ENCODE measurements around the gene LDLRAD3.

LDLRAD3 gene

DNA sequence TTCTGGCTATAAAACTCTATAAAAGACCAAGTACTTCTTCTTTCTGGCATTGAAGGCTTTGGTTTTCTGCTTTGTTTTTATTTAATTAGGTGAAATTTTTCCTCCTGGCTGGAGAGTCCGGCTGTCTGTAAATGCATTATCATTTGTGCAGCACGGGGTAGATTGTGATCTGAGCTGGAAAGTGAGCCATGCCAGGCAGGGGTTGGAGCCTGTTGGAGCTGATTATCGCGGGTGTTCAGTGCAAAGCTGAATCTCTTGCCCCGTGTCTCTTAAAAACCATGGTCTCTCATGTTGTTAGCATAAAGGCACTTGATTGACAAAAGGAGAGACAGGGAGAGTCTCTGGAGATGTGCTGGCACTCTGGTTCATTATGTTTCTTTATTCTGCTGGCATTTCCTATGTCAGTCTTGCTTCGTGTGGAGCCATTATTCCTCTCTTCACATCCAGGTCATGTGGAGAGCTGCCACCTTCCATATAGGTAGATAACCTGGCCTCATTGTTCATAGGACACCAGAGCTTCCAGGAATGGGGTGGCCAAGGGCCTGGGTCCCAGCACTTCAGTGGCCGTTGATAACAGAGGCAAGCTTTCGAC lies 75.2 kb downstream of the LDLRAD3 start:
- Histone ChIP-seq H3K27ac (ENCODE audit: low read depth, low read length, severe bottlenecking) (no peak overlapping the region), H3K36me3 (ENCODE audit: control insufficient read depth, insufficient read depth, low read length) (peaks cover 7% of the 10 kb centered on the region), H3K9me3 (ENCODE audit: control insufficient read depth, low read length) (no peaks in the 10 kb centered on the region), H3K4me1 (ENCODE audit: control insufficient read depth, insufficient read depth, low read length, poor library complexity, severe bottlenecking) (peaks cover 15% of the 10 kb centered on the region), H3K4me3 (ENCODE audit: extremely low read depth, insufficient read depth, low read length, poor library complexity, severe bottlenecking) (no peak overlapping the region)
- WGBS, 2 experiments (ENCODE audit: insufficient coverage in 2 of 2): 76 to 81% methylated on average over 6 to 8 of the region's 8 CpGs

DNA sequence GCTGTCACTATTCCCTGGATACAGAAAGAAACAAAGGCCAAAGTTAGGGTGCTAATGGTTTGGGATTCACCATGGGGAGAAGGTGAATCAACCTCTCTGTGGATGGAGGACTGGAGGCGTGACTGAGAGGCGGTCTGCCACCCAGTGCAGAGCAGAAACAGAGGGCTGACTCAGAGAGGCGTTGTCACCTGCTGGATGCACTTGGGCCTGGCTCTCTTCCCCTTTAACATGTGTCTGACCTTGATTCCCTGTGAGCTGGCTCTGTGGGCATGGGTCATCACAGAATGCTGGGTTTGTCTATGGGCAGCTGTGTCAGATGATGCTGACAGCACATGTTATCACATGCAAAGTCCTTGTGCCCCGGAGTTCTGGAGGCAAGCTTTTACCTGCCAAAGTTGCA lies 75.9 kb downstream of the LDLRAD3 start:
- H3K9me3 ChIP-seq (ENCODE audit: control insufficient read depth, low read length): no peaks in the 10 kb centered on the region
- H3K27ac ChIP-seq (ENCODE audit: low read depth, low read length, severe bottlenecking): no peak overlapping the region
- no peak overlapping the region for H3K4me3 ChIP-seq (ENCODE audit: extremely low read depth, insufficient read depth, low read length, poor library complexity, severe bottlenecking)
- peaks cover 17% of the 10 kb centered on the region for H3K4me1 ChIP-seq (ENCODE audit: control insufficient read depth, insufficient read depth, low read length, poor library complexity, severe bottlenecking)
- WGBS, 2 experiments (ENCODE audit: insufficient coverage in 2 of 2): 86 to 95% methylated on average over 2 to 4 of the region's 4 CpGs
- H3K36me3 ChIP-seq (ENCODE audit: control insufficient read depth, insufficient read depth, low read length): peaks cover 7% of the 10 kb centered on the region

DNA sequence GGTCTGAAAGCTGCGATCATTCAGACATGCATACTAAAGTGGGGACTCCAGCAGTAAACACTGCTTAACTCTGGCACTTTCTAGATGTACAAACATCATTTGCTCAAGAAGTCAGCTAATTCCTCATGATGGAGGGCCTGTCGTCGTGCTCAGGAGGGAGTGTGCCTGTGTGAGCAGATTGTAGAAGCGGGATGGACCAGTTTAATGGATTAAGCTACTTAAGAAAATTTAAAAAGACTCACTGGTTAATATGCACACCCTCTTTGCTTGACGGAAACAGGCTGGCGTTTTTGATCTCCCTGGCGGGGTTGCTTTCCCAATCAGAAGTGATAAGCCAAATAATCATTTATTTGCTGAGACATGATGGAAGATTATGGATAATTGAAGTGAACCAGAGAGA lies 79.0 kb downstream of the LDLRAD3 start:
- peaks cover under 1% of the 10 kb centered on the region for H3K36me3 ChIP-seq (ENCODE audit: control insufficient read depth, insufficient read depth, low read length)
- 85 to 94% methylated on average over 3 to 4 of the region's 7 CpGs for WGBS, 2 experiments (ENCODE audit: insufficient coverage in 2 of 2)
- no peaks in the 10 kb centered on the region for H3K9me3 ChIP-seq (ENCODE audit: control insufficient read depth, low read length)
- H3K27ac ChIP-seq (ENCODE audit: low read depth, low read length, severe bottlenecking): no peak overlapping the region
- H3K4me3 ChIP-seq (ENCODE audit: extremely low read depth, insufficient read depth, low read length, poor library complexity, severe bottlenecking): no peak overlapping the region
- peaks cover 20% of the 10 kb centered on the region for H3K4me1 ChIP-seq (ENCODE audit: control insufficient read depth, insufficient read depth, low read length, poor library complexity, severe bottlenecking)

DNA sequence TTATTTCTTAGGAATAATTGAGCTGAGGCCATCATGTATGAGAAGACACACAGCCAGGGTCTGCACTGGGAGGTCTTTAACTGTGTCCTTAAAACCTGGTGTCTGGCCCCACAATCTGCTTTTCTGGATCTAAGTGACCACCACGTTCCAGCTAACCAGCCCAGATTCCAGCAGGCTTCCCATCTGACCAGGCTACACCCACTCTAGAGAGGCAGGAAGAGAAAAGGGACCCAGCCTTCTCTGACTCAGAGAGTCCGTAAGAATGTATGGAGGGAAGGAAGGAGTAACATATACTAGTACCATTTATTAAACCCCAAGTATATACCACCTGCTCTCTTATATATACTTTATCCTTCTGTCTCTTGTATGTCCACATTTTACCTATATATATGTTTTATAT lies 80.1 kb downstream of the LDLRAD3 start:
- Histone ChIP-seq H3K9me3 (ENCODE audit: control insufficient read depth, low read length) (no peaks in the 10 kb centered on the region), H3K4me1 (ENCODE audit: control insufficient read depth, insufficient read depth, low read length, poor library complexity, severe bottlenecking) (peaks cover 20% of the 10 kb centered on the region), H3K27ac (ENCODE audit: low read depth, low read length, severe bottlenecking) (no peak overlapping the region), H3K36me3 (ENCODE audit: control insufficient read depth, insufficient read depth, low read length) (peaks cover 3% of the 10 kb centered on the region), H3K4me3 (ENCODE audit: extremely low read depth, insufficient read depth, low read length, poor library complexity, severe bottlenecking) (no peak overlapping the region)
- no CpG with 5 or more reads among the region's 2 CpGs for WGBS, 2 experiments (ENCODE audit: insufficient coverage in 2 of 2)

DNA sequence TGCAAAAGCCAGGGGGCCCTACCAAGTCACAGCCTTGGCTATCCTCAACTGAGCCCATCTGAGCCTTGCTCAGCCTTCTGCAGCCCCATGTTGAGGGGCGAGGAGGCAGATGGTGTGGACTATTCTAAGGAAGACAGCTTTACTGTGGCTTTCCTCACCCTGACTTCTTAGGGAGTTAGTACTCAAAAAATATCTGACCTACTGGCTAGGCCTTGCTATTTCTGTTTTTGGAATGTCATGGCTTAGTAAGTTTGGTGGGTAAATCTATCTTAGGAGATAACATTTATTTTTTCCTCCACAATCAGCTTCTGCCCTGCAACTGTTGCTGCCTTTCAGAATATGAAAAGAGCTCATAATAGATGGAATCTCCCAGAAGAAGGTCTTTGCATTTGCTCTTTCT lies 80.9 kb downstream of the LDLRAD3 start:
- Histone ChIP-seq H3K4me3 (ENCODE audit: extremely low read depth, insufficient read depth, low read length, poor library complexity, severe bottlenecking) (no peak overlapping the region), H3K27ac (ENCODE audit: low read depth, low read length, severe bottlenecking) (no peak overlapping the region), H3K4me1 (ENCODE audit: control insufficient read depth, insufficient read depth, low read length, poor library complexity, severe bottlenecking) (peaks cover 23% of the 10 kb centered on the region), H3K36me3 (ENCODE audit: control insufficient read depth, insufficient read depth, low read length) (peaks cover 3% of the 10 kb centered on the region), H3K9me3 (ENCODE audit: control insufficient read depth, low read length) (no peaks in the 10 kb centered on the region)
- 100% methylated on average over 1 of the region's 1 CpG; no CpG with 5 or more reads in 1 of the 2 experiments for WGBS, 2 experiments (ENCODE audit: insufficient coverage in 2 of 2)

DNA sequence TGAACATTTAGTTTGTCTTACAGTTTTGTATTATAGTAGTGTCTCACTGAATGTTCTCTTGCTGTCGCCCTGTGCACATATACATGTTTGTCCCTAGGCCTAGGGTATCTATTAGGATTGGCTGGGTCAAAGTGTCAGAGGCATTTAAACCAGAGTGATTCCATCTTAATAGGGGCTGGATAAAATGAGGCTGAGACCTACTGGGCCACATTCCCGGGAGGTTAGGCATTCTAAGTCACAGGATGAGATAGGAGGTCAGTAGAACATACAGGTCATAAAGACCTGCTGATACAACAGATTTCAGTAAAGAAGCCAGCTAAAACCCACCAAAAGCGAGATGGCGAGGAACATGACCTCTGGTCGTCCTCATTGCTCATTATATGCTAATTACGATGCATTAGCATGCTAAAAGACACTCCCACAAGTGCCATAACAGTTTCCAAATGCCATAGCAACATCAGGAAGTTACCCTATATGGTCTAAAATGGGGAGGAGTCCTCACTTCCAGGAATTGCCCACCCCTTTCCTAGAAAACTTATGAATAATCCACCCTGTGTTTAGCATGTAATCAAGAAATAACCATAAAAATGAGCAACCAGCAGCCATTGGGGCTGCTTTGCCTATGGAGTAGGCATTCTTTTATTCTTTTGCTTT lies 82.6 kb downstream of the LDLRAD3 start:
- Histone ChIP-seq H3K4me3 (ENCODE audit: extremely low read depth, insufficient read depth, low read length, poor library complexity, severe bottlenecking) (no peak overlapping the region), H3K4me1 (ENCODE audit: control insufficient read depth, insufficient read depth, low read length, poor library complexity, severe bottlenecking) (peaks cover 37% of the 10 kb centered on the region), H3K27ac (ENCODE audit: low read depth, low read length, severe bottlenecking) (no peak overlapping the region), H3K9me3 (ENCODE audit: control insufficient read depth, low read length) (no peaks in the 10 kb centered on the region), H3K36me3 (ENCODE audit: control insufficient read depth, insufficient read depth, low read length) (peaks cover 3% of the 10 kb centered on the region)
- WGBS, 2 experiments (ENCODE audit: insufficient coverage in 2 of 2): 93 to 98% methylated on average over 5 of the region's 6 CpGs

DNA sequence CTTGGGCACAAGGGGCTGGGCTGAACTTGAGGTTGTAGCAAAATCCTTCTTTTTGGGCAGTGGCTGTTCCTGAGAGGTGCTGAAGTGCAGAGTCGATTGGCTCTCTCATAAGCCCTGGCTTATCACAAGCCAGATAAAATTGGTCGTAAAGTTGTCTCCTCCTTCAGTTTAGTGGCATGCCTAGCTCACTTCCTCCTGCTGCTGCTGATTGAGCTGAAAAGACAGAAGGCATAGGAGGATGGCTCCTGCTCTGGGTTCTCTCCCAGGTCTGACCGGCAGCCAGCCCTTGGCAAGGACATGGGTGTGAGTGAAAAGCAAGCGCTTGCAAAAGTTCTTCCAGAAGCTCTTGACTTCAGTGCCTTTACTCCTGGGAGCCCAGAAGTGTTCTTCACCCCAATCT lies 83.9 kb downstream of the LDLRAD3 start:
- WGBS, 2 experiments (ENCODE audit: insufficient coverage in 2 of 2): 87 to 91% methylated on average over 3 to 4 of the region's 4 CpGs
- H3K36me3 ChIP-seq (ENCODE audit: control insufficient read depth, insufficient read depth, low read length): peaks cover 3% of the 10 kb centered on the region
- H3K4me1 ChIP-seq (ENCODE audit: control insufficient read depth, insufficient read depth, low read length, poor library complexity, severe bottlenecking): peaks cover 37% of the 10 kb centered on the region
- no peak overlapping the region for H3K27ac ChIP-seq (ENCODE audit: low read depth, low read length, severe bottlenecking)
- H3K9me3 ChIP-seq (ENCODE audit: control insufficient read depth, low read length): no peaks in the 10 kb centered on the region
- no peak overlapping the region for H3K4me3 ChIP-seq (ENCODE audit: extremely low read depth, insufficient read depth, low read length, poor library complexity, severe bottlenecking)

DNA sequence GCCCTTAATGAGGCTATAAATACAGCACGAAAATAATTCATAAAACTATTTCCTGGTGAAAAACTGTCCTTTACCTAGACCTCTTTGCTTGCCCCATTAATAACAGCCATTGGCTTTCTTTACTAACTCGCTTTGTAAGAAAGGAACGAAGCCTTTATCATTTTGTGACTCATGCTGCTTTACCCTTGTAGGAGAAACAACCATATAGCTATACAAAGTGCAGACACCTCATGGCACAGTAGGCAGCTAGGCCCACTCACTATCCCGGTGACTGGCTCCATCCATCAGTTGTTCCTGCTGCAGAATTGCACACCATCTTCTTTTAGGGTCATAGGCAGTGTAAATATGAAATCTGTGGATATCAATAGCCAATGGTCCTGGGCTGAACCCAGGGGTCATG lies 85.8 kb downstream of the LDLRAD3 start:
- peaks cover 42% of the 10 kb centered on the region for H3K4me1 ChIP-seq (ENCODE audit: control insufficient read depth, insufficient read depth, low read length, poor library complexity, severe bottlenecking)
- H3K9me3 ChIP-seq (ENCODE audit: control insufficient read depth, low read length): peaks cover 5% of the 10 kb centered on the region
- WGBS, 2 experiments (ENCODE audit: insufficient coverage in 2 of 2): 82 to 94% methylated on average over 2 to 4 of the region's 4 CpGs
- H3K36me3 ChIP-seq (ENCODE audit: control insufficient read depth, insufficient read depth, low read length): peaks cover 3% of the 10 kb centered on the region
- H3K27ac ChIP-seq (ENCODE audit: low read depth, low read length, severe bottlenecking): no peak overlapping the region
- H3K4me3 ChIP-seq (ENCODE audit: extremely low read depth, insufficient read depth, low read length, poor library complexity, severe bottlenecking): no peak overlapping the region

DNA sequence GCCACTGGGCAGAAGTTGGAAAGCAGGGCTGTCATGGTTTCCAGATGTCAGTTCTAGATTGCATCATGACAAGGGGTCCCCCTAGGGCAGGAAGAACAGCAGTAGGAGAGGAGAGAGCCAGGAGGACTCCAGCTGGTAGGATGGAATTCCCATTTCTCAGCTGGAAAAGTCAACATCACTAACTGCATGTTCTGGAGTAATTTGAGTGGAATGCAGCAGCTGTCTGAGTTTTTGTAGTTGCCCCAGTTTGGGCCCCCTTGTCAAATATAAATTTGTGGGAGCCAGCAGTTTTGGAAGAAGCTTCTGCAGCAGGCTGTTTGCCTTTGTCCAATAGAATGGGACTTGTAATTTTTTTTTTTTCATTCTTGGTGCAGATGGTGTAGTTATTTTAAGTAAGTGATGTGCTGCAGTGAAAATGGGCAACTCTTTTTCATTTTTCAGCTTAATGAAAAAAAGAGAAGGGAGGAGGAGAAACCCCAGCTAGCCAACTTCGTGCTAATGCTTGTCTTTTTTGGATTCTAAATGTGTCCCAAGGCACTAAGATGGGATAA lies 86.9 kb downstream of the LDLRAD3 start:
- Histone ChIP-seq H3K36me3 (ENCODE audit: control insufficient read depth, insufficient read depth, low read length) (peaks cover 3% of the 10 kb centered on the region), H3K4me1 (ENCODE audit: control insufficient read depth, insufficient read depth, low read length, poor library complexity, severe bottlenecking) (peaks cover 51% of the 10 kb centered on the region), H3K27ac (ENCODE audit: low read depth, low read length, severe bottlenecking) (no peak overlapping the region), H3K9me3 (ENCODE audit: control insufficient read depth, low read length) (peaks cover 5% of the 10 kb centered on the region), H3K4me3 (ENCODE audit: extremely low read depth, insufficient read depth, low read length, poor library complexity, severe bottlenecking) (no peak overlapping the region)
- no CpG with 5 or more reads among the region's 1 CpG for WGBS, 2 experiments (ENCODE audit: insufficient coverage in 2 of 2)

DNA sequence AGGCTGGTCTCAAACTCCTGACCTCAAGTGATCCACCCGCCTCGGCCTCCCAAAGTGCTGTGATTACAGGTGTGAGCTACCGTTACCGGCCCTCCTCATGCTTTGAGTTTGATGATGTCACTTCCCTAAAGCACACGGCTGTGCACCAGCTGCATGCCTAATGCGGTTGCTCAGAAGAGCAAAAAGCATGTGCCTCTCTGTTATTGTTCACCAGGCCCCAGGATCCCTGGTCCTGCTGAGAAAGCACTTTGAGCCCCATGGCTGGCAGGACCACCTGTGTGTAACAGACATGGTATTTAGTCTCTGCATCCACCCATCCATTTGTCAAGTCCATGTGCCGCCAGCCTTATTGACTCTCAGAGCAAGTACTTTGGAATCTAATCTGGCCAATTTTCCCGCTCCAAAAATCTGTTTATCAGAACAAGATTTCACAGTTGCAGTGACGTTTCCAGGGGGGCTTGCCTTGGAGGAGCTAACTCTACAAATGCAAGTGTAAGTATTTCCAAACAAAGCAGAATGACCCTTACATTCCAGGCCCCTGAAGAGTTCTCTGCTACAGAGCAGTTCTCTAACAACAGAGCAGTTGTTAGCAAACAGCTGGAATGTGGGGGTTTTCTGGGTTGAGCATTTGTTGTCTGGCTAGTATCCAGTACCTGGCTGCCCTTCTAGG lies 89.4 kb downstream of the LDLRAD3 start:
- Histone ChIP-seq H3K9me3 (ENCODE audit: control insufficient read depth, low read length) (peaks cover 5% of the 10 kb centered on the region), H3K4me3 (ENCODE audit: extremely low read depth, insufficient read depth, low read length, poor library complexity, severe bottlenecking) (no peak overlapping the region), H3K4me1 (ENCODE audit: control insufficient read depth, insufficient read depth, low read length, poor library complexity, severe bottlenecking) (peaks cover 48% of the 10 kb centered on the region), H3K27ac (ENCODE audit: low read depth, low read length, severe bottlenecking) (peak overlapping the region; percentile 84), H3K36me3 (ENCODE audit: control insufficient read depth, insufficient read depth, low read length) (peaks cover 22% of the 10 kb centered on the region)
- 65 to 77% methylated on average over 9 of the region's 9 CpGs for WGBS, 2 experiments (ENCODE audit: insufficient coverage in 2 of 2)
